ENCODE measurements around the gene IRAK2. TPM values are rescaled to one million over a fixed set of nuclear protein-coding genes. Genes with fewer than 3 reads are reported as not detected.
A peak's percentile ranks its signal among the peaks of the same experiment; 100 is the strongest.
"Not testable (repeated sequence)": the region's sequence is repeated elsewhere in the genome, so short reads cannot be mapped to it uniquely, and the experiment has no call there.

IRAK2 gene
- polyA plus RNA-seq, 12 donors: 0.49 to 1.3 (median 0.78) TPM; not detected in 2

GRCh38 chr3:10160346-10160745 lies 4.4 kb upstream of the IRAK2 start:
- no peak for DNase-seq

- DNase-seq: no peak
Measured at GRCh38 chr3:10160925-10161324, 3.8 kb upstream of the IRAK2 start.

- DNase-seq: no peak
Measured at GRCh38 chr3:10162185-10162584, 2.5 kb upstream of the IRAK2 start.

- not testable (repeated sequence) for DNase-seq
Measured at GRCh38 chr3:10164201-10164545, 546 bp upstream of the IRAK2 start.

GRCh38 chr3:10166213-10166604 lies 1.5 kb downstream of the IRAK2 start:
- no peak for DNase-seq

GRCh38 chr3:10169000-10169496 lies 4.3 kb downstream of the IRAK2 start:
- no peak for DNase-seq

GRCh38 chr3:10170915-10171478 lies 6.3 kb downstream of the IRAK2 start:
- no peak for DNase-seq

GRCh38 chr3:10173095-10173925 lies 8.6 kb downstream of the IRAK2 start:
- DNase-seq: no peak

- peak; percentile 52 for DNase-seq
Measured at GRCh38 chr3:10173926-10174435, 9.3 kb downstream of the IRAK2 start.

GRCh38 chr3:10175334-10175733 lies 10.6 kb downstream of the IRAK2 start:
- DNase-seq: not testable (repeated sequence)

GRCh38 chr3:10176150-10176549 lies 11.4 kb downstream of the IRAK2 start:
- not testable (repeated sequence) for DNase-seq

- DNase-seq: no peak
Measured at GRCh38 chr3:10177737-10178136, 13.0 kb downstream of the IRAK2 start.

GRCh38 chr3:10178892-10179291 lies 14.2 kb downstream of the IRAK2 start:
- DNase-seq: no peak

GRCh38 chr3:10180289-10180688 lies 15.6 kb downstream of the IRAK2 start:
- no peak for DNase-seq

GRCh38 chr3:10180738-10181295 lies 16.1 kb downstream of the IRAK2 start:
- no peak for DNase-seq

- no peak for DNase-seq
Measured at GRCh38 chr3:10182950-10183349, 18.2 kb downstream of the IRAK2 start.

GRCh38 chr3:10184250-10184649 lies 19.5 kb downstream of the IRAK2 start:
- no peak for DNase-seq

- no peak for DNase-seq
Measured at GRCh38 chr3:10185804-10186762, 21.4 kb downstream of the IRAK2 start.

GRCh38 chr3:10187290-10187876 lies 22.7 kb downstream of the IRAK2 start:
- no peak for DNase-seq

- no peak for DNase-seq
Measured at GRCh38 chr3:10187944-10188343, 23.2 kb downstream of the IRAK2 start.
